GM03348 (cell line): ENCODE measurements around the gene ACTC1.

Experiments used
- DNase-seq: peaks from one replicate; pipeline ENCODE4 v3.0.0; 2012; ENCODE audit warnings: low spot score

ACTC1 gene

DNA sequence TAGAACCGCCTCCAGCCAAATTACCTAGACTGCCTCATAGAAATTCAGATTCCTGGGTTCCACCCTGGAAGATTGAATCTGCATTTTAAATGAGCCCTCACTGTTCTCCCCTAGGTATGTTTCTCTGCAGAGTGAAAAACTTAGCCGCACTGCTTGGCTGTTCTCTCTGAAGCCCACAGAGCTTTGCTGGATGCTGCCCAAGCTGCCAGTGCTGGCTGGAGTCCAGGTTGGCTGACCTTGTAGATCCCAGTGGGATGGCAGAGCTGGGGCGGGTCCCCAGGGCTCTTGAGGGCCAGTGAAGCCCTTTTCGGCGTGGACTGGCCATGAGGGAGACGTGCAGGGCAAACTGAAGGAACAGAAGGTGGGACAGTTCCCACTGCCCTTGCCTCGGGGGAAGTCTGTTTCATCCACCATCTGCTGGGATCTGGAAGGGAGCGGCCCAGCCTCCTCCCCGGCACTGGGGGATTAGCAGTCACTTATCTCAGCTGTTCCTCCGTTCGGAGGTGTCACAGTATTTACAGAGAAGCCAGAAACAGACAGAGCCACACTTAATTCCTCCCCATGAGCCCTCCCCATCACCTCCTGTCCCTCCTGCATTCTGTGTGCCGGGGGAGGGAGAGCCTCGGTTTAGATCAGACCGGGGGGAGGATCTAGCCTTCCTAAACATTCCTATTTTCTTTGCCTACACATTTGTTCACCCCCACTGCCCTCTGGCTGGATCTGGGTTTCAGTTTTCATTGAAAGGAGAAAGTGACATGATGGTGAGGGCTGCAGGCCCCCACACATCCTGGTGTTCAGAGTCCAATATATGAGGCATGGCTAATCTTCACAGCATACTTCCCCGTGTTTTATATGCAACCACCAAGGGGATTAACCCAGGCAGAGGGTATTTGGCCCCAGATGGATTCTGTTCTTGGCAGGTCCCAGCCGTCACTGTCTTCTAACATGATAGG lies 4.1 kb upstream of the ACTC1 start:
- peak; percentile 25 for DNase-seq

DNA sequence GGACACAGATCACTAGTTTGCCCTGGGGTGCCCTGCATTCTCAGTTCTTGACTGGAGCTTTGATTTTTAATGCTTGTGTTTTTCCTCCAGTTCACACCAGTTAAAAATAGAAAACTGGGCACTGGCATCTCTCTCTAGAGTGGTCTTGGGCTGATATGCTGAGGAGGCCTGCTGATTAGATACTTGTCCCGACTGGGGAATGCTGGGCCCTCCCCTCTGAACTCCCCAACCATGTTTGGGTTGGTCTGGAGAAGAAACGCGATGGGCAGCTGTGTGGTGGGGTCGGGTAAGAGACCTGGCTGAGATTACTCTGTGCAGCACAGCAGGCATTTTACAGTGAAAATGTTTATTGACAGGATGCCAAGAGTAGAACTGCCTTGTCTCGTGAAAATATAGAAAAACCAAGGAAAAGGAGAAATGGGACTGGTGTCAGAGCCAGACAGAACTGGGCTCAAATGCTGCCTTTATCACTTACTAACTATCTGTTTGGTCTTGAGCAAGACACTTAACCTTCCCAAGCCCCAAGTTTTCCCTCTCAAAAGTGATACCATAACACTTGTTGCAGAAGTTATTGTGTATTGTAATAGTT lies 1.6 kb upstream of the ACTC1 start:
- DNase-seq, result no peak

DNA sequence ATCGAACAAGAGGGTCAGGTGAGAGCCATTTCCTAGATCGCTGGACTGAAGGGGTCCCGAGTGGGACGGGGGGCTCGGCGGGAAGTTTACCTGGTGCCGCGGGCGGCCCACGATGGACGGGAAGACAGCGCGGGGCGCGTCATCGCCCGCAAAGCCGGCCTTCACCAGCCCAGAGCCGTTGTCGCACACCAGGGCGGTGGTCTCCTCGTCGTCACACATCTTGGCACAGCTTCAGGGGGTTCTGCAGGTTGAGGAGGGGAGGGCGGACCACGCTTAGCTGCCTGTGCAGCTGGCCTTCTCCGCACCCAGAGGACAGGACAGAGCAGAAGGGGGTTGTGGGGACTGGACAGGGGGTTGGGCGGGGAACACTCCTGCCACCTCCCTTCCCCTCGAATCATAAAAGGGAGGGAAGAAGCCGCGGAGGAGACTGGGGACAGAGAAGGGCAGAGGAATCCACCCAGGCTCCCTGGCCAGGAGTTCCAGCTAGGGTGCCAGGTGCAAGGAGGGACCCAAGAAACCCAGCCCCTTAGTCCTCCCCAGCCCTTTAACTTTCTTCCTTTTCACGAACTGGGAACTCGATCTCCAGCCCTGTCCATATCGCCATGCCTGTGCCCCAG lies 651 bp downstream of the ACTC1 start:
- peak; percentile 16 for DNase-seq

DNA sequence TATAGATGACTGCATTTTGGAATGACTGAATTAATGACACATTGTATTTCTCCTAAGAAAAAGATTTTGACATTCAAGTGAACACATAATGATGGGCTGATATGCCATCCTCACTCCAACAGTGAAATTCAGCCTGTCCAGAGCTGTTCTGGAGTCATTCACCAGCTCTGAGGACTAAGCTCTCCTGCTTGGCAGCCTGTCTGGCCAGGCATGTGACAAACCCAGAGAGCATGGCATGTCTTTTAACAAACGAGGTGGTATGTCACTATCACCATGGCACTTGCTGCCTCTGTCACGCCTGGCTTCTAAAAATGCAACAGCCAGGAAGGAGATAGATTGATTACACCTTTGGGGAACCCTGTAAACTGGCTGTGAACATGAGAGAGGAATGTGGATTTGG lies 1.4 kb downstream of the ACTC1 start:
- DNase-seq, result no peak

DNA sequence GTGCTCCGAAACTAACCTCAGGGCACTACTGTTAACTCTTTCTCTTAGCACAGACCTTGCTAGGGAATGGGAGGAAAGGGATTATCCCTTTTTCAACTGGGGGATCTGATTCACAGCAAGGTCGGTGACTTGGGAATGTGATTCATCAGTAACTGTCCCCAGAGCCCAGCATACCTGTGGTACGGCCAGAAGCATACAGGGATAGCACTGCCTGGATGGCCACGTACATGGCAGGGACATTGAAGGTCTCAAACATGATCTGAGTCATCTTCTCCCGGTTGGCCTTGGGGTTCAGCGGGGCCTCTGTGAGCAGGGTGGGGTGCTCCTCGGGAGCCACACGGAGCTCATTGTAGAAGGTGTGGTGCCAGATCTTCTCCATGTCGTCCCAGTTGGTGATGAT lies 2.3 kb downstream of the ACTC1 start:
- DNase-seq, result no peak

DNA sequence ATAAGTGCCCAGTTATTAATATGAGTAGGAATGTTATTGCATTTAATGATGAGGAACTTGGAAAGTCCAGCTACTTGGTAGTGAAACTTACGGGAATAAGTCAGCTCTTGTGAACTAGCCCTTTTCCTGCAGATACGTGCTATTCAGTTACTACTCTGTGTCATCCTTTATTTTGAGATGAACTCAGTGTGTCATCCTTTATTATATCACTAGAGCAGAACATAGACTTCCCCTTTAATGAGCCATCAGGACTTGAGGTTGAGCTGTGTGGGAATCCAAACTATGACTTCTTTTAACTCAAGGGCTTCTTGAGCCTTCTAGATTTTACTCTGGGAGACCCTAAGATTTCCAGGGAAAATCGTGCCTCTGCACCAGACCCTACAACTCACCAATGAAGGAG lies 3.6 kb downstream of the ACTC1 start:
- no peak for DNase-seq

DNA sequence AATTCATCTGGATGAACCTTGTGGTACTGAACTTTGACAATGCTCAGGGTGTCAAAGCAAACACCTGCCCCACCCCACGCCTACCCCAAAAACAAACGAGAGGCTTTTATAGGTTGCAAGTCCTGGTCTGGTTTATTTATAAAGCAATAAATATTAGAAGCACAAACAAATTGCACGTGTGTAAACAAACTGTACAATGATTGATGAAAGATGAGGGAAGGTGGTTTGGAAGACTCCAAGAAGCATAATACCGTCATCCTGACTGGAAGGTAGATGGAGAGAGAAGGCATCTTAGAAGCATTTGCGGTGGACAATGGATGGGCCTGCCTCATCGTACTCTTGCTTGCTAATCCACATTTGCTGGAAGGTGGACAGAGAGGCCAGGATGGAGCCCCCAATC lies 5.2 kb downstream of the ACTC1 start:
- DNase-seq, result no peak

DNA sequence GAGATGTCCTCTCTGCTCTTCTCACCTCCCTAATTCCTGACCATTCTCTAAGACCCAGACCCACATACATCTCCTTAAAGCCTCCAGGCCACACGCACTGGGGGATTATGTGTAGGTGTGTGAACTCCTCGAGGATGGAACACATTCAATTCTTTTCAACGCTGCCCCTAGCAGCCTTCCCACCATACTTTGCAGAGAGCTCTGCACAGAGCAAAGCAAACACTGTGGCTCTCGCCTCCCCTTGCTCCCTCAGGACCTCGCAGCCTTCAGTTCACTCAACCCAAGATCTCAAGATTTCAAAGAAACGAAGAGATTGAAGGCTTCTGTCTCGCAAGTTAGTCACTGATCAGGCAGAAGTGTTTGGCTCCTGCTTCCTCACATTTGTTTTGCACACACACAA lies 6.0 kb downstream of the ACTC1 start:
- DNase-seq, result no peak

DNA sequence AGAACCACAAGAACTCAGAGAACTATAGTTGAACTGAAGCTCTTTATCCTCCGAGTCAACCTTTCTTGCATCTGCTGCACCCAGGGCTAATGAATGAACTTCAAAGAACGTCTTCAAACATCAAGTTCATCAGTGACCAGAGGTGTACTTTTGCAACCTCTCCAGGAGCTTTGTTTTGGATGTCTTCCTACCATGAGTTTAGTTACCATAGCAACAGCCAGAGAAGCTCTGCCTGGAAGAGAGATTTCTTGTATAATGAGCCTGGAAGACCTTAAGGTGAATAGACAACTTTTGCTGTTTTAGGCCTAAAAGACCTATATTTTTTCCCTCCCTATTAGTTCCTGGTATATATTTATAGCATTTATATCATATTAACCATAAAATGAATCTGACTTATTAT lies 9.1 kb downstream of the ACTC1 start:
- DNase-seq, result no peak

DNA sequence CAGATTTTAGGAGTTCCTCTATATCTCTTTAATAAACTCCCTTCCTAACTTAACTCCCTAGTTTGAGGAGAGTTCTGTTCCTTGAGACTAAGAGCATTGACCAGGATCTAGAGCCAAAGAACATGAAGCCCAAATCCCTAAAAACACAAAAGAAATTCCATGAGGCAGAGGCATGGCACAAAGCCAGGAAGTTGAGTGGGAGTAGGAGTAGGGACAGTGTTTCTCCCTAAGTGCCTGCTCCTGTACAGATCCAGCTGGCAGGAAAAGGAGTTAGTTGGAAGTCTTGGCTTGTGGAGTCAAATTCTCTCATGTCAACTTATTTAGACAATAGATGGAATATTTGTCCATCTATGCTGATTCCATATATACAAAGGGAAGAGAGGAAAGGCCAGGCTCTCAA lies 11.4 kb downstream of the ACTC1 start:
- no peak for DNase-seq

DNA sequence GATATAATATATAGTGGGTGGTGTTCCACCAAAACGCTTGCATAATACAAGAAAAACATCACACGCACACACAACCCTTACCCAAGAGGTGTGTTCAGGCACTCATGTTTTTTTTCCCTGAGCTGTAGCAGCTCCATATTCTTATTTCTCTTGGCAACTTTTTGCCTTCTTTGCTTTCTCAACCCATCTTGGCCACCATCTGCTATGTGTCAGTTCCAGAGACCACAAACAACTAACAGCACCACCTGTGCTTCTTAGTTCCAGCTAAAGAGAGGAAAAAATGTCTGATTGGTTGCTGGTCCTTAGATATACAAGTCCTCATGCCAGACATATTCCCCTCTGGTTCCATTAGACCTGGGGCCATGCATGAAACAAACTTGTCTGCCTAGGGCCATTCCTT lies 11.9 kb downstream of the ACTC1 start:
- no peak for DNase-seq

DNA sequence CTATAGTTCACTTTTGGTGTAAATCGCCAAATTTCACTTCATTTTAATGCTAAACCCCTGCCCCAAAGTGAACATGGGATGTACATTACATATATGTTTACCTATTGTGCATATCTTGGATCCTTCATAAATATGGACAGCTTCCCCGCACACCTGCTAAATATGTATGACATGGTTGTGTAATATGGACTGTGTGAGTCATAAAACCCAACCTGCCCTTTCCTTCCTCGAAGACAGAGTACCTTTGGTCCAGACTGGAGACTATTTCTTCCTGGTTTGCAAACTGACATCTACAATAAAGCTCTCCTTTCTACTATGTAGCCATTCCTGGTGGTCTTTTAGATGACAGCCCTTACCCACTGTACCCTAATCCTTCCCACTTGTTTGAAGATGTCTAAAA lies 12.4 kb downstream of the ACTC1 start:
- DNase-seq, result no peak

DNA sequence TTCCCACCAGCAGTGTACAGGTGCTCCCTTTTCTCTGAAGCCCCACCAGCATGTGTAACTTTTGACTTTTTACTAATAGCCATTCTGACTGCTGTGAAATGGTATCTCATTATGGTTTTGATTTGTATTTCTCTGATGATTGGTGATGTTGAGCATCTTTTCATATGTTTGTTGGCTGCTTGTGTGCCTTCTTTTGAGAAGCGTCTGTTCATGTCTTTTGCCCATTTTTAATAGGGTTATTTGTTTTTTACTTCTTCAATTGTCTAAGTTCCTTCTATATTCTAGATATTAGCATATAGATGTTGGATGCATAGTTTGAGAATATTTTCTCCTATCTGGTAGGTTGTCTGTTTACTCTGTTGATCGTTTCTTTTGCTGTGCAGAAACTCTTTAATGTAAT lies 14.6 kb downstream of the ACTC1 start:
- DNase-seq, result no peak

DNA sequence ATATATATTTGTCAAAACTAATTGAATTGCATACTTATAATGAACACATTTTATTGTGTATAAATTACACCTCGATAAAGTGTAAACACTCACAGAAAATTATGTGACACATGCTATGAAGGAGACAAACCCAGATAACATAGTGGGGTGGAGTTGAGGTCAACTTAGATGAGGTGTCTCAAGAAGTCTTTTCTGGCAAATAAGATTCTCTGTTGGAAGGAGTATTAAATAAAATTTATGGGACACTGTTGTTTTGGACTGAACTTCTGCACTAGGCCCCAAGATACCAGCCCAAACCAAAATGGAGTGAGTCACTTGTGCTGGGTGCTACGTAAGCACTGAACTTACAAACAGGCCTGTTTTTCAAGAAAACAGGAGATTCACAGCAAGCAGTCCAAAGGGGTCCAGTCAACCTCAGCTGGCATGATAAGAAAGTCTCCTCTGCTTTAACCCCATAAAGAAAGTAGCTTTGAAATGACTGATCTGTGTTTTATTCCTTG lies 18.7 kb downstream of the ACTC1 start:
- no peak for DNase-seq

DNA sequence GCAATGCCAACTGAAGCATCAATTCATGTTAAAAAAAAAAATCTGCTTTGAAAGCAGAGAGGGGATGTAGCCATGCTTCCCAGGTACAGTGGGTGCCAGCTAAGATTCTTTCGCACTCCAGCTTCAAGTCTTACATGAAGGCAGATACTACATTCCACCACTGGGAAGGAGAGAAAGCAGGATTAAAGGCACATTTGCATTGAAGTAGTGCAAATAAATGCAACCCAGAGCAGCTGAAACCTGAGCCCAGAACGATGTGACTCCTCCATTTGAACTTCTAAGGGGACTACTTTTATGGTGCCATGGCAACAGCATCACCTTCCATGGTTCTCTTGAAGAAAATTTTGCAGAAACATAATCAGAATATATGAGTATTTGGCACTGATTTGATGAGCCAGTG lies 21.4 kb downstream of the ACTC1 start:
- DNase-seq, result no peak

DNA sequence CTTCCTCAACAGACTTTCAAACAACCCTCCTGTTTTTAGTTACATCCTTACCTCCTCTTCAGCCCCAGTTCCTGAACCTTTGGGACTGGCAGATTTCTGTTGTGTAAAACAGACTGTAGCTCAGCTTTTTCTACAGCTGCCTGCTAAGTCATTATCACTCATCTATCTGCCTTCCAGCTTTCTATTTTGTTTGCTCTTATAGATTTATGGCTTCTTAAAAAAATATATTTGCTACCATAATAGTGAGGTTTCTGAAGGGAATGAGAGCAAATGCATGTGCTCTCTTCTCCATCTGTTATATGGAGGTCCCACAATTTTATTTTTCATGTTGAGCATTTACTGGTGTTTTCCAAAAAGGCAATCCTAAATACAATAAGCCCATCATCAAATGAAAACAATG lies 22.3 kb downstream of the ACTC1 start:
- DNase-seq, result no peak

DNA sequence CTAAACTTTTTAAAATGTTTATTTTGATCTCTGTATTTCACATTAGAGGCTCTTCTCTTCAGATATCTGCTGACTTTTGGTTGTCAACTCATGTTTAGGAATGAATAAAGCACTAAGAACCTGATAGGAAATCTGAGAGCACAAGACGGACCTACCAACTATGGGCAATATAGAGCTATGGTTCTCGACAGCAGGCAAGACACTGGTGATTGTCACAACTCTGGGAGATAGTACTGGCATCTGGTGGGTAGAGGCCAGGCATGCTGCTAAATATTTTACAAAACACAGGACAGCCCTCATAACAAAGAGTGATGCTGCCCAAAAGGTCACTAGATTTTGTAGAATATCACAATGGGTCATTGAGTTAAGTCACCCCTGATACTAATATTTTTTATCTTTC lies 23.0 kb downstream of the ACTC1 start:
- DNase-seq, result no peak

DNA sequence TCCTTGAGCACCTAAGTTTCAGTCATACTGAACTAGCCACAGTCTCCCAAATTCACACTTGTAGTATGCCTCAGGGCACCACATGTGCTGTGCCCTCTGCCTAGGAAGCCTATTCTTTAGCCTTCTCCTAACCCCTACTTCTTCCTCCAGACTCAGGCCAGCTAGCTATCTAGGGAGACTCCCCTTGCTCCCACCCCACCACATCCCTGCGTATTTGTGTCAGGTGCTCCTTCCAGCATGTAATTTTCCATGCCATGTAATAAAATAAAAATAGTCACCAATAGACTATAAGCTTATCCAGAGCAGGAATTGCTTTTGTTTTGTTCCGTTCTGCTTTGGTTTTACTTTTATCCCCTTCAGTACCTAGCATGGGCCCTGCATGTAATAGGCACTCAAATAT lies 25.6 kb downstream of the ACTC1 start:
- DNase-seq, result no peak

DNA sequence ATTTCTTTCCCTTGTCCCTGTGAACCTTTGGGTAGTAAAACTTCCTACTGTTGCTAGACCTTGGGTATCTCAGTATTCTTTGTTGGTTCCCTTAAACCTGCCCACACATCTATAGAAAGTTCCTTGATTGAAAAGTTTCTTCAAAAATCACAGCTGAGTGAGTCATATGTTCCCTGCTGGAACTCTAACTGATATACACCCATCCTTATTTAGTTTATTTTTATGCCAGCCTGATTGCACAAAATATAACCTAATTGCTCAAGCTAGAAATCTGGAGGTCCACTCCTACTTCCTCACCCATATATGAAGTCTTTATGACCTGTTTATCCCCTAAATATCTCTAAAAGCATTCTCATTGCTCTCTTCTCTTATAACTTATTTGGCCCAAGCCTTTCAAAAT lies 26.8 kb downstream of the ACTC1 start:
- no peak for DNase-seq

DNA sequence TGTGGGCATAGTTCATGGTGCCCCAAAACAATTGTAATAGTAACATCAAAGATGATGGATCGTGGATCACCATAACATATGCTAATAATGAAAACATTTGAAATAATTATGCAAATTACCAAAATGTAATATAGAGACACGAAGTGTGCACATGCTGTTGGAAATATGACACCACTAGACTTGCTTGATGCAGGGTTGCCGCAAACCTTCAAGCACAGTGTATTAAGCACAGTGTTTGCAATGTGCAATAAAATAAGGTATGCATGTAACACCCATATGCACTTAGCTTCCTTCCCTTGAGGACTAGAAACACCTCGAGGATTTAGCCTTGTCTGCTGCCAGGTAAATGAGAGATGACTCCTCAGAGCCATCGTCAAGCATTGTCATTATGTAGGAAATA lies 29.6 kb downstream of the ACTC1 start:
- DNase-seq, result no peak

DNA sequence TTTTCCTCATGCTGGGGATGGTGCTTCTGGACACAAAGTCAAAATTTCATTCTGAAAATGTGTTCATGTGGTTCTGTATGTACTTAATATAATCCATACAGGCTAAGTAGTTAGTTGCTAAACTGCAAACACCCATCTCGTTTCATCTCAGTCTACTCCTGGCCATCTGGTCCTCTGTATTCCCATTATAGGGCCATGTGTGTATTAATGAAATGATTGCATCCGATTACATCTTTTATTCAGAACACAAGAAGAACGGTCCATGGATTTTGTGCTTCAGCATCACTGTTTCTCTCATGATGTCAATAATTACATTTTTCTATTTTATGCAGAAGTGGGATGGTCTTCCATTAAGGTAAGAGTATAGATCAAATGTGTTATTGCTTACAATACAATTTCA lies 34.4 kb downstream of the ACTC1 start:
- no peak for DNase-seq

DNA sequence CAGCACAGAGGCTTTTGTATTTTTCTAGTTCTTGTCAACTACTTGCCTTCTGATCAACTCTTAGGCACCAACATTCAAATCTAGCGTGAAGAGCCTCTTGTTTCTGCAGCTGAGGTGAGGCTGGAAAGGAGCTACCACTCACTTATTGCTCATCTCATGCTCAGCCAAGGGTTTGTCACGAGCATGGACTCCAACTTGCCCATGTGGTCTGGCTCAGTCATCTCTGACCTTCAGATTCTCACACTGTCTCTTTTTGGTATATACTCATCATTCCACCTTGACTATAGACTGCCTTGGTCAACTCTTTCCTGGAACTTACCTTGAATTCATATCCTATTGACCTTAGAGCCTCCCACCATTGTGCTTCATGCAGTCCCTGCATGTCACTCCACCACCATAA lies 35.4 kb downstream of the ACTC1 start:
- DNase-seq, result no peak

DNA sequence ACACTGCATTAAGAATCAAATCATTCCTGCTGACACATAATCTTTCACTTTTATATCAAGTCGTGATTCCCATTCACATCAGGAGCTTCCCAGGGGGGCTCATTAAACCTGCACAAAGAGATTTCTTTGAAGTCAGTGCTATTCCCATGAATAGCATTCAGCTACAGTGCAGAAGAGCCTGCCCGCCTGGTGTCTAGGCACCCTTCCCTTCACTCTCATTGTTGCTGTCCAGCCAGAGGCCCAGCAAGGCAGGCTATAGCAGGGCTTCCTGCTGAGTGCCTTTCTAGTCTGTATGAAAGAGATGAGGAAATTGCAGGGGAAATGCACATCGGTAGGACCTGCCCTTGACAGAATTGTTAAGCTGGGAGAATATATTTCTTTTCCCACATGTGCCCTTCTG lies 36.0 kb downstream of the ACTC1 start:
- no peak for DNase-seq
